GM19193 (cell line): ENCODE results near the gene FRMPD1.

Source experiments
- POLR2A ChIP-seq: IDR thresholded peaks from 4 replicates; pipeline ENCODE4 v1.6.1; 2011; ENCODE audit not compliant: insufficient read depth, insufficient read length; ENCODE audit errors: extremely low read depth

Gene FRMPD1

GRCh38 chr9:37732086-37732741 lies 81.5 kb downstream of the FRMPD1 start:
- no peak for TF ChIP-seq POLR2A

- TF ChIP-seq POLR2A: no peak
These were observed 82.2 kb downstream of the FRMPD1 start for GRCh38 chr9:37732952-37733351.

DNA sequence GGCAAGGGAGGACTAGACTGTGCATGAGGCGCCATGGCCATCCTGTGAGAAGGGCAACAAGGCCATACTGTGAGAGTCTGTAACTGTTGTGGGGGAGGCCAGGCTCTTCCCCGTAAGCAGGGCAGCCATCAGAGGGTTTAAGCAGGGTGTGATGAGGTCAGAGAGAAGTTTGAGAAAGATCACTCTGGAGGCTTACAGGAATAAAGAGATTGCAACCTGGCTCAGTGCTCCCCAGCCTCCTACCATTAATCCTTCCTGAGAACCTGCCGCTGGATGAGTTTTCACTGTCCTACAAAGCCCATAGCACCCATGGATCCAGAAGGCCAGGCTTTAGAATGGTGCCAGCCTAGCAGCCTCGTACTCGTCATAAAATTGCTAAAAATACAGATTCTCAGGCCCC lies 88.5 kb downstream of the FRMPD1 start:
- TF ChIP-seq POLR2A: no peak

DNA sequence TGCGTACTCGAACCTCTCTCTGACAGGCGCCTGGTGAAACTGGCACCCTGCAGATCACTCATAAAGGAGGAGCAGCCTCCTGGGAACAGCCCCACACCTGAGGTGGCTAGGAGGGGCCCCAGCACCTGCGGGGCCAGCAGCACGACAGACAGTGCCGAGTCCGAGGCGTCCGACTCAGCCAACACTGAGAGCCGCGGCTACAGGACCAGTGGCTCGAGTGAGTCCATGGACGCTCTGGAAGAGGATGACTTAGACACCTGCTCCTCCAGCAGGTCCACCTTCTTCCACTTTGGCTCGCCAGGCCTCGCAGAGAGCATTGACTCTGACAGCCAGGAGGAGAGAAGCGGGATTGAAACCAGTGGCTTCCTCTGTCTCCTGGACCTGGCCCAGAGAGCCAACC lies 89.4 kb downstream of the FRMPD1 start:
- no peak for TF ChIP-seq POLR2A

GRCh38 chr9:37740631-37741328 lies 90.0 kb downstream of the FRMPD1 start:
- TF ChIP-seq POLR2A: no peak

DNA sequence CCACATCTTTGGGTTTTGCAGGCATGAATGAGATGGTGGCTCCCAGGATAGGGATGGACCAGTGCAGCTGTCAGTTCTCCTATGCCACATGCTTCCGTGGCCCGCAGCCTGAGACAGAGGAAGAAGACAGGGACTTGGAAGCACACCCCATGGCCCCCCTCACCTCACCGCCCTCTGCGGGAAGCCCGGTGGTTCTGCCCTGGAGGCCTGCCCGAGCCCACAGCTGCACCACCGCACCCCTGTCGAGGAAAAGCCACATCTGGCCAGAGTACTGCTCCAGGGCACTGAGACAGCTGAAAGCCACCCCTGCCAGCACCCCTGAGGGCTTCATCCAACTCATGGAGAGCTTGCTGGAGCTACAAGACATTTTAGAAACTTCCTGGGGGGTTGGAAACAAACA lies 95.2 kb downstream of the FRMPD1 start:
- no peak for TF ChIP-seq POLR2A

- TF ChIP-seq POLR2A: no peak
These were observed 95.9 kb downstream of the FRMPD1 start for GRCh38 chr9:37746448-37747270.

DNA sequence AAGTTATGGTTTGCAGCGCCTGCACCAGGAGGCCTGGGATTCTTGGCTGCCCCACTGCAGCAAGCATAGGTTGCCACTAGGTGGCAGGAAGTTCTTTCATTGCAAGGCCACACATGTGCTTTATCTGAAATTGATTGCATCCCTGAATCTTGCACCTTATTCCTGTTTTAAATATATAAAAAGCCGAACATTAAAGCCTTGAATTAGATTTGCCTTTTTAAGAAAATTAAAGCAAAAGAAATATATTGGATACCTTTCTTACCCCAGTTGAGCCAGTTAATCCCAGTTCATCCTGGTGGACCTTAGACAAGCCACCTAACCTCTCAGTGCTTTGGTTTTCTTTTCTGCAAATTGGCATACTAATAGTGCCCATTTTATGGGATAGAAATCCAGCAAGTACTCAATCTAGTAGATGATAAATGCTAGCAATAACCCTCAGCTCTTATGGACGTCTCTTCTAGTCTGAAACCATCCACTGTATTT lies 96.6 kb downstream of the FRMPD1 start:
- no peak for TF ChIP-seq POLR2A

DNA sequence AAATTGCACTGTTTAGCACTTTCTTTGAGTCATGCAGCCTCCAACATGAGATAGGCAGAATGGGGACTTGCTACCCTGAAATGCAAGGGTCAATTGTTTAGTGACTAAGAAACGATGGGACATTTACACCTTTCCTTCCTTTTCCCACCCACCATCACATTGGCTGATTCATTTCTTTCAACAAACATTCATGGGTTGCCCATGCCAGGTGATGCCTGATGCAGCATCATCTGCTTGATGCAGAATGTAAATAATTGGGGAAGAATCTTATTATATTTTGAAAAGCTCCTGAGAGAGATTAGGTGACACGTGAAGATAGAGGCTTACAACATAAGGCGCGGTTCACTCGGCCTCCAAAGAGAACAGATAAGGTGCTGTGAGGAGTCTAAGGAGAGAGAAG lies 98.4 kb downstream of the FRMPD1 start:
- TF ChIP-seq POLR2A: no peak

GRCh38 chr9:37751186-37751585 lies 100.4 kb downstream of the FRMPD1 start:
- no peak for TF ChIP-seq POLR2A

DNA sequence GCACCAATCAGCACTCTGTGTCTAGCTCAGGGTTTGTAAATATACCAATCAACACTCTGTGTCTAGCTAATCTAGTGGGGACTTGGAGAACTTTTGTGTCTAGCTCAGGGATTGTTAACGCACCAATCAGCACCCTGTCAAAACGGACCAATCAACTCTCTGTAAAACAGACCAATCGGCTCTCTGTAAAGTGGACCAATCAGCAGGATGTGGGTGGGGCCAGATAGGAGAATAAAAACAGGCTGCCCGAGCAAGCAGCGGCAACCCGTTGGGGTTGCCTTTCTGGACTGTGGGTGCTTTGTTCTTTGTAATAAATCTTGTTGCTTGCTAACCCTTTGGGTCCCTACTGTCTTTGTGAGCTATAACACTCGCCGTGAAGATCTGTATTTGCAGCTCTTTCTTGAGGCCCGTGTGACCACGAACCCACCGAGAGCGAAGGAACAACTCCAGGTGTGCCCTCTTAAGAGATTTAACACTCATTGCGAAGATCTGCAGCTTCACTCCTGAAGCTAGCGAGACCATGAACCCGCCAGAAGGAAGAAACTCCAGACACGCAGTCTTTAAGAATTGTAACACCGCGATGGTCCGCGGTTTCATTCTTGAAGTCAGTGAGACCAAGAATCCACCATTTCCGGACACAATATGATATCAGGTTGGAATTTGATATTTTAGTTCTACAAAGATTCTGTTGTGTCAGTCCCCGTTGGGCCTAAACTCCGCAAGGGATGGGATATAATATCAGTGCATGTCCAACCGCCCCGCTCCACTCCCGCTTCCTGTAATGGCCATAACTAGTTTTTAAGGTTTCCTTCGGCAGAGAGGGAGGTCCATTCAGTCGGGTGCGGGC lies 102.1 kb downstream of the FRMPD1 start:
- no peak for TF ChIP-seq POLR2A

DNA sequence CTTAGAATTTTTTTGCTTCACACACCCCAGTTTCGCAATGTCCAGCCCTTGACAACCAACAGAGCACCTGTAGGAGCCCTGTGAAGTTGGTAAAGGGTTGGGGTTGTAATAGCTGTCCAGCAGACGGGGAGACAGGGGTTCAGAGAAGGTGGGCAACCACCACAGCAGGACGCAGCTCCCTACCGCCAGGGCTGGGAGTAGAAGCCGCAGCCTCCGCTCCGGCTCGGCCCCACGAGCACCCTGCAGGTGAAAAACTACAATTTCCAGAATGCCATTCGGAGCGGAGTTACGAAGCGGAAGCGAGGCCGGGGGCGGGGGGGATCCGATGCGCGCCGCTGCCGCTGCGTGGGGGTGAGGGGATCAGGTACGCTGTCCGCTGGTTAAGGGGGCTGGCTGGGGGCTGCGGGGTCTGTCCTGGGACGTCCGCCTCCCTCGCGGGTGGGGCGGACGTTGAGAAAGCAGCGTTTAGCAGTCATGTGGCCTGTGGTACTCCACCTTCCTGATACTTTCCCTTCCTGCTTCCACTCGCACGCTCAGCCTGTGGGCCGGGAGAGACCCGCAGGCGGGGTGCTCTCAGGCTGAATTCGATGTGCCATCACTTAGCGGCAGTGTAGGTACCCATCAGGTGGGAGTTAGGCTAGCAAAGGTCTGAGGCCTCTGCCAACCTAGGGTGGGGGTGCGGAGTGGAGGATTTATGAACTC lies 102.9 kb downstream of the FRMPD1 start, which contains the start of gene TRMT10B:
Gene TRMT10B, plus strand, starts transcription at position 317 of the 702 bp plus-strand sequence. CDS start 8,127 bp downstream, outside the sequence.
- peak; percentile 71 for TF ChIP-seq POLR2A

DNA sequence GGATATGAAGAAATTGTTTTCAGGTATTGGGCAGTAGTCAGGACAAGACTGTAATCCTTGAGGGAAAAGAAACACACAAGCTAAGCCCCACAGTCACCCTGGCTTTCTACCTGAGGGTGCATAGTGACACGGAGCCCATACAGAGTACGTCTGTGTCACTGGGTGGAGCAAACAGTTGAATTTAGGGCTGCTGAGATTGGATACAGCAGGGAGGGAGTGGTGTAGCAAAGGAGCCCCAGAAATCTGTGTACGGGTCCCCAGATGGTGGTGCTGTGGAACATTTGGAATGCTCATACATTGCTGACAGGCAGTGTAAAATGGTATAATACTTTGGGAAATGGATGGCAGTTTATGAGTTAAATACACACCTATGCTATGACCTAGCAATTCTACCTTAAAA lies 108.0 kb downstream of the FRMPD1 start:
- no peak for TF ChIP-seq POLR2A
